Measurements from ENCODE around the gene TFB1M. TPM values are rescaled to one million over a fixed set of nuclear protein-coding genes. Genes with fewer than 3 reads are reported as not detected.
"Not testable (repeated sequence)": the region's sequence is repeated elsewhere in the genome, so short reads cannot be mapped to it uniquely, and the experiment has no call there.

TFB1M gene
- total RNA-seq, 1 experiment from 2014 or later, result 21.2 TPM

- DNase-seq (ENCODE audit: low read depth), result no peak
Observed at GRCh38 chr6:155330133-155330734, 15.9 kb upstream of the TFB1M start.

- DNase-seq (ENCODE audit: low read depth), result no peak
Observed at GRCh38 chr6:155329460-155330132, 15.3 kb upstream of the TFB1M start.

GRCh38 chr6:155328539-155329459 is 14.5 kb upstream of the TFB1M start:
- no peak for DNase-seq (ENCODE audit: low read depth)

GRCh38 chr6:155328074-155328538 is 13.8 kb upstream of the TFB1M start:
- no peak for DNase-seq (ENCODE audit: low read depth)

GRCh38 chr6:155327326-155328073 is 13.2 kb upstream of the TFB1M start:
- peak; percentile 61 for DNase-seq (ENCODE audit: low read depth)

- no peak for DNase-seq (ENCODE audit: low read depth)
Observed at GRCh38 chr6:155325700-155326516, 11.6 kb upstream of the TFB1M start.

GRCh38 chr6:155324993-155325392 is 10.7 kb upstream of the TFB1M start:
- no peak for DNase-seq (ENCODE audit: low read depth)

GRCh38 chr6:155324172-155324571 is 9.9 kb upstream of the TFB1M start:
- no peak for DNase-seq (ENCODE audit: low read depth)

GRCh38 chr6:155319902-155320301 is 5.6 kb upstream of the TFB1M start:
- DNase-seq (ENCODE audit: low read depth), result no peak

- DNase-seq (ENCODE audit: low read depth), result no peak
Observed at GRCh38 chr6:155317186-155317585, 2.9 kb upstream of the TFB1M start.

GRCh38 chr6:155316419-155316818 is 2.1 kb upstream of the TFB1M start:
- DNase-seq (ENCODE audit: low read depth), result no peak

GRCh38 chr6:155315516-155315871 is 1.2 kb upstream of the TFB1M start:
- DNase-seq (ENCODE audit: low read depth), result peak; percentile 42

GRCh38 chr6:155314773-155315515 is 660 bp upstream of the TFB1M start:
- DNase-seq (ENCODE audit: low read depth), result peak; percentile 96

GRCh38 chr6:155313602-155314091 is 637 bp downstream of the TFB1M start:
- no peak for DNase-seq (ENCODE audit: low read depth)

GRCh38 chr6:155312950-155313349 is 1.3 kb downstream of the TFB1M start:
- DNase-seq (ENCODE audit: low read depth), result not testable (repeated sequence)

- no peak for DNase-seq (ENCODE audit: low read depth)
Observed at GRCh38 chr6:155311583-155311982, 2.7 kb downstream of the TFB1M start.

- no peak for DNase-seq (ENCODE audit: low read depth)
Observed at GRCh38 chr6:155311086-155311485, 3.2 kb downstream of the TFB1M start.

GRCh38 chr6:155310596-155310995 is 3.7 kb downstream of the TFB1M start:
- peak; percentile 54 for DNase-seq (ENCODE audit: low read depth)

- DNase-seq (ENCODE audit: low read depth), result no peak
Observed at GRCh38 chr6:155309150-155309549, 5.1 kb downstream of the TFB1M start.

GRCh38 chr6:155306958-155307357 is 7.3 kb downstream of the TFB1M start:
- no peak for DNase-seq (ENCODE audit: low read depth)

Data from LHCN-M2 (cell line).